Upper lobe of left lung (tissue), 6 donors: Measurements from ENCODE around the gene KCNMA1. TPM values are rescaled to one million over a fixed set of nuclear protein-coding genes. Genes with fewer than 3 reads are reported as not detected.

Source experiments
- ATAC-seq, 2 donors: fragments of 200-7000 bp; cut with Tn5 transposase; one replicate each; pipeline ENCODE4 v1.9.1; 2022; ENCODE audit warnings: mild to moderate bottlenecking in 2 of 2, moderate library complexity in 2 of 2; ENCODE audit not compliant: low FRiP score in 2 of 2
- DNase-seq, 2 donors: peaks; one replicate each; pipeline ENCODE4 v3.0.0-alpha.2; 2019 to 2020
- H3K27ac ChIP-seq, 4 donors: fragments of 200-600 bp; sonication (generic); one replicate each; pipeline ENCODE4 v1.5.1; 2016 to 2019
- H3K27me3 ChIP-seq, 4 donors: fragments of 200-600 bp; sonication (generic); one replicate each; pipeline ENCODE4 v1.5.1; 2017 to 2019
- H3K36me3 ChIP-seq, 4 donors: fragments of 200-600 bp; sonication (generic); one replicate each; pipeline ENCODE4 v1.5.1; 2016 to 2019
- H3K4me1 ChIP-seq, 4 donors: fragments of 200-600 bp; sonication (generic); one replicate each; pipeline ENCODE4 v1.5.1; 2018 to 2019
- H3K4me3 ChIP-seq, 4 donors: fragments of 200-600 bp; sonication (generic); one replicate each; pipeline ENCODE4 v1.5.1; 2017 to 2019; ENCODE audit warnings: mild to moderate bottlenecking in 2 of 4, moderate library complexity in 1 of 4
- H3K9me3 ChIP-seq, 4 donors: fragments of 200-600 bp; sonication (generic); one replicate each; pipeline ENCODE4 v1.5.1; 2018 to 2019
- CTCF ChIP-seq, 6 experiments: fragments of 450-650 bp in 4 of 6; fragments of 200-600 bp in 2 of 6; sonication (generic) in 2 of 6; IDR thresholded peaks; one replicate each; pipeline ENCODE4 v1.5.1; 2016 to 2019; ENCODE audit warnings: antibody characterized with exemption in 6 of 6
- EP300 ChIP-seq, 4 donors: sonication (generic); formaldehyde crosslinking; IDR thresholded peaks; one replicate each; pipeline ENCODE4 v1.5.1; 2017; ENCODE audit warnings: antibody characterized with exemption in 4 of 4, control low read depth in 2 of 4
- POLR2A ChIP-seq, 4 donors: fragments of 450-650 bp; IDR thresholded peaks; one replicate each; pipeline ENCODE4 v1.5.1; 2016 to 2017; ENCODE audit warnings: antibody characterized with exemption in 4 of 4, mild to moderate bottlenecking in 2 of 4
- POLR2AphosphoS5 ChIP-seq, 2 donors: sonication (generic); formaldehyde crosslinking; IDR thresholded peaks; one replicate each; pipeline ENCODE4 v1.5.1; 2017; ENCODE audit warnings: antibody characterized with exemption in 2 of 2
- whole genome bisulfite sequencing, 2 donors: methylation state at CpG; one replicate each; pipeline ENCODE4 v1.1.5; 2017 to 2018; 5-methylcytosine and 5-hydroxymethylcytosine counted together
- total RNA-seq, 6 donors: library from RNA; depleted of rRNA in 4 of 6; stranded (reverse); fragments of >200 nt in 4 of 6; gene quantifications; one replicate each; pipeline versions ENCODE4 v1.1.0 to v1.2.1, GENCODE V29; 2016 to 2021
- donor health status: DM: no; HTN: no; CAD: no; lungs with moderate emphysema.
- donor health status: DM: no; HTN: yes; CAD: no; lungs with severe emphysema.

Gene KCNMA1
- total RNA-seq, 6 donors from 2014 or later = 5.8 to 107 (median 22.0) TPM

DNA sequence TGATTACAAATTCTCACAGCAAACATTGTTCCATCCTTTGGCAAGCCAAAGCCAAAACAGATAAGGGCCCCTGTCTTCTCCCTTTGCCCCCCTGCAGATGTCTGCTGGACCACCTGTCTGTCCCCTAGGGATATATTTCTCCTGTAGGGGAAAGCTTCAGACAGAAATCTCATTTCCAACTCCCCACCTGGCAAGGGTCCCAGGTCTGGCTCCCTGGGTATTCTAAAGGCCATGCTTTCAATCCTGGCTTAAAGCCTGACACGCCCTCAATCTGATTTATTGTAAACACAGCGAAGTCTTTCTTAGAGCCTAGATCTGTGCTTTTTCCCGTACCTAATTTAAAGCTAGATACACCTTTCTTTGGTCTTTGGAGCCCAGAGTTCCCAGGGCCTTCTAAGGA, 66.1 kb downstream of the KCNMA1 start:
- H3K9me3 ChIP-seq = no peaks in the 10 kb centered on the region
- TF ChIP-seq EP300 (IDR thresholded peaks at IDR 0.05) (no peak), POLR2AphosphoS5 (IDR thresholded peaks at IDR 0.05) (no peak), POLR2A (IDR thresholded peaks at IDR 0.05) (no peak), CTCF (IDR thresholded peaks at IDR 0.05) (no peak)
- WGBS, 2 donors = 58 to 67% methylated on average over 3 of the region's 3 CpGs
- no peaks in the 10 kb centered on the region for H3K4me1 ChIP-seq
- ATAC-seq (no peak), DNase-seq (no peak)
- no peak overlapping the region for H3K4me3 ChIP-seq
- no peaks in the 10 kb centered on the region for H3K27me3 ChIP-seq
- no peak overlapping the region for H3K27ac ChIP-seq
- no peaks in the 10 kb centered on the region for H3K36me3 ChIP-seq

GRCh38 chr10:77566914-77567566, 70.6 kb downstream of the KCNMA1 start:
- DNase-seq (no peak), ATAC-seq (peak in 1 of 2 donors; percentile 42)
- Histone ChIP-seq H3K27me3 (no peaks in the 10 kb centered on the region), H3K36me3 (no peaks in the 10 kb centered on the region), H3K9me3 (no peaks in the 10 kb centered on the region), H3K4me1 (no peaks in the 10 kb centered on the region), H3K4me3 (no peak overlapping the region), H3K27ac (no peak overlapping the region)
- 90 to 92% methylated on average over 12 to 13 of the region's 13 CpGs for WGBS, 2 donors
- no peak for TF ChIP-seq POLR2AphosphoS5 (IDR thresholded peaks at IDR 0.05)
- TF ChIP-seq CTCF (IDR thresholded peaks at IDR 0.05) = no peak
- TF ChIP-seq POLR2A (IDR thresholded peaks at IDR 0.05) = no peak
- TF ChIP-seq EP300 (IDR thresholded peaks at IDR 0.05) = no peak

- TF ChIP-seq EP300 (IDR thresholded peaks at IDR 0.05) (no peak), CTCF (IDR thresholded peaks at IDR 0.05) (no peak), POLR2A (IDR thresholded peaks at IDR 0.05) (no peak), POLR2AphosphoS5 (IDR thresholded peaks at IDR 0.05) (no peak)
- no peak overlapping the region for H3K27ac ChIP-seq
Observed at GRCh38 chr10:77566236-77566635, 71.4 kb downstream of the KCNMA1 start.

GRCh38 chr10:77565590-77566023, 72.0 kb downstream of the KCNMA1 start:
- H3K9me3 ChIP-seq = no peaks in the 10 kb centered on the region
- WGBS, 2 donors = 24 to 68% methylated on average over 3 to 4 of the region's 4 CpGs
- H3K4me1 ChIP-seq = no peaks in the 10 kb centered on the region

More at GRCh38 chr10:77566236-77566635, 71.4 kb downstream of the KCNMA1 start:
- 65 to 78% methylated on average over 5 to 6 of the region's 6 CpGs for WGBS, 2 donors
- Histone ChIP-seq H3K36me3 (no peaks in the 10 kb centered on the region), H3K9me3 (no peaks in the 10 kb centered on the region), H3K27me3 (no peaks in the 10 kb centered on the region), H3K4me3 (no peak overlapping the region), H3K4me1 (no peaks in the 10 kb centered on the region)
- DNase-seq (no peak), ATAC-seq (no peak)

GRCh38 chr10:77564731-77565589, 72.6 kb downstream of the KCNMA1 start:
- Histone ChIP-seq H3K27ac (no peak overlapping the region), H3K36me3 (no peaks in the 10 kb centered on the region), H3K4me1 (no peaks in the 10 kb centered on the region), H3K9me3 (no peaks in the 10 kb centered on the region), H3K4me3 (no peak overlapping the region), H3K27me3 (no peaks in the 10 kb centered on the region)
- no peak for TF ChIP-seq POLR2A (IDR thresholded peaks at IDR 0.05)
- no peak for TF ChIP-seq EP300 (IDR thresholded peaks at IDR 0.05)
- TF ChIP-seq CTCF (IDR thresholded peaks at IDR 0.05) = no peak
- no peak for TF ChIP-seq POLR2AphosphoS5 (IDR thresholded peaks at IDR 0.05)
- ATAC-seq = no peak
- 48 to 55% methylated on average over 10 of the region's 10 CpGs for WGBS, 2 donors
- DNase-seq = no peak

More at GRCh38 chr10:77565590-77566023, 72.0 kb downstream of the KCNMA1 start:
- Histone ChIP-seq H3K27me3 (no peaks in the 10 kb centered on the region), H3K4me3 (no peak overlapping the region), H3K36me3 (no peaks in the 10 kb centered on the region), H3K27ac (no peak overlapping the region)
- ATAC-seq (no peak), DNase-seq (no peak)
- TF ChIP-seq EP300 (IDR thresholded peaks at IDR 0.05) = no peak
